HUDEP-2 (cell line): Measurements from ENCODE around the gene TMPRSS12.
"Not testable (repeated sequence)": the region's sequence is repeated elsewhere in the genome, so short reads cannot be mapped to it uniquely, and the experiment has no call there.

Source experiments
- DNase-seq, 76 experiments: peaks; one replicate each; lab custom pipeline; 2025; ENCODE audit not compliant: unreplicated experiment in 76 of 76; lab: John Stamatoyannopoulos, UW

Gene TMPRSS12

GRCh38 chr12:50842637-50843493, at the start of gene TMPRSS12:
TMPRSS12 (plus strand) TSS chr12:50842926; CDS start chr12:50842965, 39 bp downstream.
- no peak for DNase-seq

GRCh38 chr12:50799908-50800307, 42.8 kb upstream of the TMPRSS12 start:
- no peak for DNase-seq

- DNase-seq: no peak
These were observed 39.4 kb upstream of the TMPRSS12 start for GRCh38 chr12:50803230-50803875.

GRCh38 chr12:50806176-50806575, 36.5 kb upstream of the TMPRSS12 start:
- DNase-seq: no peak

GRCh38 chr12:50809131-50809530, 33.6 kb upstream of the TMPRSS12 start:
- peak in 1 of 76 experiments; percentile 3 for DNase-seq

GRCh38 chr12:50814921-50815320, 27.8 kb upstream of the TMPRSS12 start:
- not testable (repeated sequence) for DNase-seq

GRCh38 chr12:50820177-50820576, 22.5 kb upstream of the TMPRSS12 start:
- no peak for DNase-seq

GRCh38 chr12:50822082-50822481, 20.6 kb upstream of the TMPRSS12 start:
- DNase-seq: no peak

GRCh38 chr12:50823724-50824123, 19.0 kb upstream of the TMPRSS12 start:
- not testable (repeated sequence) for DNase-seq

GRCh38 chr12:50824914-50825313, 17.8 kb upstream of the TMPRSS12 start:
- peak in 1 of 76 experiments; percentile 18 for DNase-seq

- peak in 21 of 76 experiments; percentile 1 to 52 (median 21) for DNase-seq
These were observed 17.3 kb upstream of the TMPRSS12 start for GRCh38 chr12:50825372-50825838.

GRCh38 chr12:50828121-50828520, 14.6 kb upstream of the TMPRSS12 start:
- no peak for DNase-seq

- DNase-seq: no peak
These were observed 13.8 kb upstream of the TMPRSS12 start for GRCh38 chr12:50828886-50829285.

- DNase-seq: not testable (repeated sequence)
These were observed 8.9 kb upstream of the TMPRSS12 start for GRCh38 chr12:50833801-50834200.

- no peak for DNase-seq
These were observed 3.7 kb upstream of the TMPRSS12 start for GRCh38 chr12:50839042-50839441.

GRCh38 chr12:50840809-50841487, 1.8 kb upstream of the TMPRSS12 start:
- no peak for DNase-seq

GRCh38 chr12:50841716-50842531, 802 bp upstream of the TMPRSS12 start:
- peak in 5 of 76 experiments; percentile 3 to 41 (median 13) for DNase-seq

- no peak for DNase-seq
These were observed 2.4 kb downstream of the TMPRSS12 start for GRCh38 chr12:50845021-50845647.

- no peak for DNase-seq
These were observed 6.2 kb downstream of the TMPRSS12 start for GRCh38 chr12:50848963-50849362.

- not testable (repeated sequence) for DNase-seq
These were observed 12.5 kb downstream of the TMPRSS12 start for GRCh38 chr12:50855218-50855617.
